BLaER1 (cell line): ENCODE data around the gene LOX.

Source experiments
- H3K27ac ChIP-seq: shearing (Covaris generic); formaldehyde crosslinking; 2 replicates; pipeline ENCODE4 v1.8.1; 2022
- H3K27me3 ChIP-seq: shearing (Covaris generic); formaldehyde crosslinking; 2 replicates; pipeline ENCODE4 v1.8.1; 2022
- H3K36me3 ChIP-seq: shearing (Covaris generic); formaldehyde crosslinking; 2 replicates; pipeline ENCODE4 v1.8.1; 2022
- H3K4me1 ChIP-seq: shearing (Covaris generic); formaldehyde crosslinking; 2 replicates; pipeline ENCODE4 v1.8.1; 2022
- H3K4me2 ChIP-seq: shearing (Covaris generic); formaldehyde crosslinking; 2 replicates; pipeline ENCODE4 v1.8.1; 2022
- H3K4me3 ChIP-seq: shearing (Covaris generic); formaldehyde crosslinking; 2 replicates; pipeline ENCODE4 v1.8.1; 2022
- H3K9ac ChIP-seq: shearing (Covaris generic); formaldehyde crosslinking; 2 replicates; pipeline ENCODE4 v1.8.1; 2022
- H3K9me3 ChIP-seq: shearing (Covaris generic); formaldehyde crosslinking; 2 replicates; pipeline ENCODE4 v1.8.1; 2022
- H4K20me1 ChIP-seq: shearing (Covaris generic); formaldehyde crosslinking; 2 replicates; pipeline ENCODE4 v1.8.1; 2022
- Cebpa-rat ChIP-seq: shearing (Covaris generic); IDR thresholded peaks from 2 replicates; pipeline ENCODE4 v1.8.1; 2022

LOX gene

GRCh38 chr5:122081541-122081940, 3.5 kb upstream of the LOX start:
- H4K20me1 ChIP-seq: no peaks in the 10 kb centered on the region
- H3K9ac ChIP-seq: no peak overlapping the region
- no peak overlapping the region for H3K4me3 ChIP-seq
- H3K9me3 ChIP-seq: peaks cover 18% of the 10 kb centered on the region
- no peaks in the 10 kb centered on the region for H3K27me3 ChIP-seq
- H3K4me2 ChIP-seq: no peak overlapping the region
- H3K27ac ChIP-seq: no peak overlapping the region
- 0 out of 2 replicates have a peak, but pooled peaks cover 7% of the 10 kb centered on the region for H3K36me3 ChIP-seq
- no peak for TF ChIP-seq Cebpa-rat
- no peaks in the 10 kb centered on the region for H3K4me1 ChIP-seq

- Histone ChIP-seq H3K4me1 (no peaks in the 10 kb centered on the region), H3K36me3 (0 out of 2 replicates have a peak, but pooled peaks cover 7% of the 10 kb centered on the region), H3K27ac (no peak overlapping the region), H3K27me3 (no peaks in the 10 kb centered on the region), H3K4me3 (no peak overlapping the region), H3K4me2 (no peak overlapping the region), H3K9ac (no peak overlapping the region), H3K9me3 (peaks cover 18% of the 10 kb centered on the region), H4K20me1 (no peaks in the 10 kb centered on the region)
- TF ChIP-seq Cebpa-rat: no peak
Observed at GRCh38 chr5:122077366-122078115, 518 bp downstream of the LOX start.

DNA sequence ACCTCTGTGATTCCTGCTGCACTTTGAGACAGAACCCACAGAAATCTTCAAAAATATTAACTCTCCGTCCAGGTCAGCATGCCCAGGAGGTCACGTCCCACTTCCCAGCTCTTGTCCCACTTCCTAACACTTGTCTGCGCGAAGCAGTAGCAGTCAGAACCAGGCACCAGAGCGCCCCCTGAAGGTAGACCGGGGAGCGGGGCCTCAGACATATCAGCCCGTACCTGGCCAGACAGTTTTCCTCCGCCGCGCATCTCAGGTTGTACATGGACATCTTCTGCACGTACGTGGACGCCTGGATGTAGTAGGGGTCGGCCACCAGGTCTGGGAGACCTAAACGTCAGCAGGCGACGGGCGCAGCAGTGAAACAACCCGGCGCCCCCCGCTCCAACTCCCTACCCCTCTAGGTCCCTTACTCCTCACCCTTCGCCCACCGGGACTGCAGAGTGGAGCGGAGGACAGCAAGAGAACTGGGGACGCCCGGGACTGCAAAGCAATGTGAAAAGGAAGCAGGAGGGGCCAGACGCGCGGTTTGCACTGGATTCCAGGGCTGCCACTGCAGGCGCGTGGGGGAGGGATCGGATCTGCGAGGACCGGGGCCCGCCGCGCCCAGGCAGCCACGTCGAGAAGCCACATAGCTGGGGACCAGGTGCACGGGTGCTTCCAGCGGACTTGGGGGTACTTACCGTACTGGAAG, 1.2 kb downstream of the LOX start:
- Histone ChIP-seq H3K36me3 (0 out of 2 replicates have a peak, but pooled peaks cover 7% of the 10 kb centered on the region), H3K9me3 (peaks cover 18% of the 10 kb centered on the region), H3K27ac (no peak overlapping the region), H4K20me1 (no peaks in the 10 kb centered on the region), H3K4me3 (no peak overlapping the region), H3K4me1 (no peaks in the 10 kb centered on the region), H3K9ac (no peak overlapping the region), H3K27me3 (no peaks in the 10 kb centered on the region), H3K4me2 (no peak overlapping the region)
- no peak for TF ChIP-seq Cebpa-rat

DNA sequence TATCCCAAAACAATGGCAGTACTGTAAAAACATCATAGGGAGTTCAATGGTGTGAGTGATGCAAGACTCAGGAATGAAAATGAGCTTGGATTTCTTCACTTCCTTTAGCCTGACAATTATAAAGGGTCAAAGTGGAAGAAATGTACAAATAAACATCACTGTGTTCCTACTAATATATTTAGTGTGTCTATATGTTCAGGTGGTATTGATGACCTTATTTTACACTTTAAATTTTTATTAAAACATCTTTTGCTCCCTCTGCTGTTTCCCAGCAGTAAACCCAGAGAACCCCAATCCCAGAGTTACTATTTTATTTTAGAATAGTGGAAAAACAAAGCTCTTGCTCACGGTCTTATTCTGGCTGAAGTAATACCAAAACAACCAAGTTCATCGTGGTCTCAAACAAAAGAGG, 2.0 kb downstream of the LOX start:
- Histone ChIP-seq H3K27ac (no peak overlapping the region), H3K9me3 (peaks cover 18% of the 10 kb centered on the region), H3K9ac (no peak overlapping the region), H3K36me3 (0 out of 2 replicates have a peak, but pooled peaks cover 7% of the 10 kb centered on the region), H3K4me2 (no peak overlapping the region), H3K4me3 (no peak overlapping the region), H3K4me1 (no peaks in the 10 kb centered on the region), H4K20me1 (no peaks in the 10 kb centered on the region), H3K27me3 (no peaks in the 10 kb centered on the region)
- no peak for TF ChIP-seq Cebpa-rat

DNA sequence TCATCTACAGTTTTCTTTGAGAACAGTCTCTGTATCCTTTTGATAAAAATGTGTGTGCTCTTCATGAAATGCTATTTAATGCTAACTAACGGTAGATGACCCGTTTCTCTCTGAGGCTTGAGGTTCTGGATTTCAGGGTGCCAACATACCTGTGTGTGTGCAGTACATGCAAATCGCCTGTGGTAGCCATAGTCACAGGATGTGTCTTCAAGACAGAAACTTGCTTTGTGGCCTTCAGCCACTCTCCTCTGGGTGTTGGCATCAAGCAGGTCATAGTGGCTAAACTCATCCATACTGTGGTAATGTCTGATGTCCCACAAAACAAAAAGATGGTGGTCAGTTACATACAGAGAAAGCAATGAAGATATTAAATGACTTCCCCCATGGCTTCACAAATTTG, 4.2 kb downstream of the LOX start:
- peaks cover 18% of the 10 kb centered on the region for H3K9me3 ChIP-seq
- H3K4me2 ChIP-seq: no peak overlapping the region
- H3K9ac ChIP-seq: no peak overlapping the region
- no peak overlapping the region for H3K27ac ChIP-seq
- H3K36me3 ChIP-seq: 0 out of 2 replicates have a peak, but pooled peaks cover 7% of the 10 kb centered on the region
- H3K27me3 ChIP-seq: no peaks in the 10 kb centered on the region
- no peak overlapping the region for H3K4me3 ChIP-seq
- H3K4me1 ChIP-seq: no peaks in the 10 kb centered on the region
- TF ChIP-seq Cebpa-rat: no peak
- no peaks in the 10 kb centered on the region for H4K20me1 ChIP-seq

DNA sequence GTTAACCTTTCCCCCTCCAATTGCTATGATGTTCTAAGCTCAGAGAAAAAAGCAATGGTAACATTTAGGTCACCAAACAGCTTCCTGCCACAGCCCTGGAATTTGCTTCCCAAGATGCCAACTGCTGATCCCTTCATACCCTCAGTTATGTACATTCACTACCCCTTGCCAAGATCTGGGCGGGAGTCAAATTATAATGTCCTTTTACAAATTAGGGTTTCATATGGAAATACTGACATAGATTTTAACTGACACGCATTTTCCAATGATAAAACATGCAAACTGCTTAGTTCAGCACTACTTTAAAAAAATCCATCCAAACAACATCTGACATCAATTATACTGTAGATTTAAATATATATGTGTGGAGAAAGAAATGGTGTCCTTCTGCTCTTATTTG, 5.0 kb downstream of the LOX start:
- H3K9ac ChIP-seq: no peak overlapping the region
- H3K4me3 ChIP-seq: no peak overlapping the region
- H3K36me3 ChIP-seq: 0 out of 2 replicates have a peak, but pooled peaks cover 7% of the 10 kb centered on the region
- no peaks in the 10 kb centered on the region for H3K27me3 ChIP-seq
- H3K4me2 ChIP-seq: no peak overlapping the region
- no peak for TF ChIP-seq Cebpa-rat
- no peaks in the 10 kb centered on the region for H3K4me1 ChIP-seq
- peaks cover 15% of the 10 kb centered on the region for H3K9me3 ChIP-seq
- H3K27ac ChIP-seq: no peak overlapping the region
- no peaks in the 10 kb centered on the region for H4K20me1 ChIP-seq

DNA sequence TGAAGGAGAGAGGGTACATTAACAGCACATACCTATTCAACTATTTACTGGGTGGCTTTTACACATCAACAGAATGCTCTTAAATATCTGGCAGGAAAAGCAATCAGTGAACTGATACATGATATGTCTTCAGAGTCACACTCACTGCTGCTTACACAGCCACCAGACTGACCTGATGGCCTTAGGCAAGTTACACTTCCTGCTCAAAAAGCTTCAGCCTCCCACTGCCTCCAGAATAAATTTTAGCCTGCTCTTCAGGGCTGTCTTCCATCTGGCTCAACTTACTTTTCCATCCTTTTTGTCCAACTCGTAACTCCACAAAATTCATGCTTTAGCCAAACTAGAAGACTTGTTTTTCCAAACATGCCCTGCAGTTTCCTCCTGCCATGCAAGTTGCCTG, 10.7 kb downstream of the LOX start:
- TF ChIP-seq Cebpa-rat: no peak
- no peaks in the 10 kb centered on the region for H4K20me1 ChIP-seq
- no peak overlapping the region for H3K4me2 ChIP-seq
- H3K9me3 ChIP-seq: no peaks in the 10 kb centered on the region
- H3K4me1 ChIP-seq: no peaks in the 10 kb centered on the region
- no peaks in the 10 kb centered on the region for H3K27me3 ChIP-seq
- no peaks in the 10 kb centered on the region for H3K36me3 ChIP-seq
- no peak overlapping the region for H3K27ac ChIP-seq
- no peak overlapping the region for H3K9ac ChIP-seq
- no peak overlapping the region for H3K4me3 ChIP-seq

GRCh38 chr5:122064992-122065391, 13.1 kb downstream of the LOX start:
- H3K9ac ChIP-seq: no peak overlapping the region
- no peak for TF ChIP-seq Cebpa-rat
- H3K9me3 ChIP-seq: no peaks in the 10 kb centered on the region
- no peak overlapping the region for H3K27ac ChIP-seq
- H3K4me3 ChIP-seq: no peak overlapping the region
- H4K20me1 ChIP-seq: no peaks in the 10 kb centered on the region
- no peaks in the 10 kb centered on the region for H3K27me3 ChIP-seq
- H3K36me3 ChIP-seq: no peaks in the 10 kb centered on the region
- H3K4me1 ChIP-seq: no peaks in the 10 kb centered on the region
- no peak overlapping the region for H3K4me2 ChIP-seq

DNA sequence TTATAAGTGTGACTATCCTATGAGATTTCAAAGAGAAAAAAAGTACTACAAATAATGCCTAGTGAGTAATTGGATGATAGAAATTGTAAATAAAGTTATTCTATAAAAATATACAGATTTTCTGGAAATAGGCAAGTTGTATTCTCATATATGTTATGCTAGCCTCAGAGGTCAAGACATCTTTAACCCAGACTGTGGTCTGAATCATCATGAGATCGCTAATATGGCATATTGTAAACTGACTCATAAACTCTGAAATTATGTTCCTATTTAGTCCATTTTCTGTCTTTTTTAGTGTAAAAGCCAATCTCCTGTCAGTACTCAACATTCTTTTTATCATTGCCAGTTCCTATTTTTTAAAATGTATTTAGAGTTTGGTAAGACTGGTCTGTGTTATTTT, 14.2 kb downstream of the LOX start:
- no peak overlapping the region for H3K9ac ChIP-seq
- no peaks in the 10 kb centered on the region for H3K9me3 ChIP-seq
- H3K4me1 ChIP-seq: no peaks in the 10 kb centered on the region
- no peaks in the 10 kb centered on the region for H4K20me1 ChIP-seq
- H3K27ac ChIP-seq: no peak overlapping the region
- no peaks in the 10 kb centered on the region for H3K27me3 ChIP-seq
- no peaks in the 10 kb centered on the region for H3K36me3 ChIP-seq
- H3K4me3 ChIP-seq: no peak overlapping the region
- no peak for TF ChIP-seq Cebpa-rat
- no peak overlapping the region for H3K4me2 ChIP-seq

DNA sequence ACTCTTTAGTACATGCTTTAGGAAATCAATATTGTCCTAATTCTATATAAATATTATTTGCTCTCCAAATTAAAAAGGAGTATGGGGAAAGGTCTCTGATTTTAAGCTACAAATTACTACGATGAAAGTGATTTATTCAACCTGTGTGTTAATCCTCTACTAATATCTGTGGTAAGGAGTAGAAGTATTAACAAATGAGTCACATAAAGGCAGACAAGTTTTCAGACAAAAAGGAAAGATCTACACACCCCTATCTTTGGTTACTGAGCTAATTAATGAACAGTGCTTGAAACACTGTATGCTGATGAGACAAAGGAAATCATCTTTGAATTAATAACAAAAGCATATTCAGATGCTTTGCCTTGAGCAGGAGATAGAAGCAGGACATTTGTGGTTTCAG, 15.9 kb downstream of the LOX start:
- H3K4me2 ChIP-seq: no peak overlapping the region
- no peak overlapping the region for H3K27ac ChIP-seq
- no peak overlapping the region for H3K4me3 ChIP-seq
- no peaks in the 10 kb centered on the region for H3K4me1 ChIP-seq
- no peaks in the 10 kb centered on the region for H3K27me3 ChIP-seq
- no peaks in the 10 kb centered on the region for H3K9me3 ChIP-seq
- no peaks in the 10 kb centered on the region for H3K36me3 ChIP-seq
- H3K9ac ChIP-seq: no peak overlapping the region
- no peak for TF ChIP-seq Cebpa-rat
- H4K20me1 ChIP-seq: no peaks in the 10 kb centered on the region
